HCT116 (cell line): ENCODE measurements around the gene FAM24A. TPM values are rescaled to one million over a fixed set of nuclear protein-coding genes. Genes with fewer than 3 reads are reported as not detected.

ENCODE experiments used
- ATAC-seq: fragments of 200-7000 bp; cut with Tn5 transposase; 2 replicates; pipeline ENCODE4 v1.9.1; 2020; ENCODE audit warnings: mild to moderate bottlenecking, moderate library complexity
- BruUV-seq: library from RNA; stranded (reverse); fragments of 400-500 nt; replicated peaks from 2 replicates; lab custom pipeline; 2021; lab: Mats Ljungman, UMichigan
- CTCF ChIA-PET: fragments of 300-600 bp; sonication (Branson Sonifier 250); formaldehyde crosslinking; loops from one replicate; lab custom pipeline; 2021; ENCODE audit warnings: antibody characterized with exemption; lab: Charles Lee
- POLR2A ChIA-PET: fragments of 300-600, 350-600 bp; sonication (Branson Sonifier 250); formaldehyde crosslinking; loops from one replicate; lab custom pipeline; 2021; ENCODE audit warnings: antibody characterized with exemption; lab: Charles Lee
- RAD21 ChIA-PET, 2 experiments: fragments of 300-600 bp; sonication (Branson Sonifier 250); formaldehyde crosslinking; loops; one replicate each; lab custom pipeline; 2023; ENCODE audit warnings: low total read pairs in 2 of 2; ENCODE audit not compliant: uncharacterized antibody in 2 of 2, unreplicated experiment in 2 of 2, low non-redundant PET in 1 of 2; lab: Charles Lee
- DNase-seq: peaks from one replicate; pipeline ENCODE4 v3.0.0-alpha.2; 2010; ENCODE audit warnings: low read depth, low spot score
- H2AFZ ChIP-seq: fragments of 200-600 bp; shearing (Covaris generic), sonication (generic); 2 replicates; pipeline ENCODE4 v1.6.1; 2017; ENCODE audit warnings: low read depth, mixed run types, mixed read lengths, antibody characterized with exemption, low read length; ENCODE audit not compliant: poor library complexity, severe bottlenecking
- H3K27ac ChIP-seq: 2 replicates; pipeline ENCODE4 v1.5.1; 2012; ENCODE audit warnings: low read depth, low read length
- H3K27me3 ChIP-seq: fragments of 200-600 bp; sonication (generic); 2 replicates; pipeline ENCODE4 v1.6.1; 2016; ENCODE audit warnings: mixed run types, low read length, mixed read lengths; ENCODE audit not compliant: insufficient read depth
- H3K36me3 ChIP-seq, 2 experiments: fragments of 200-500 bp in 1 of 2; fragments of 200-600 bp in 1 of 2; sonication (Bioruptor generic) in 1 of 2; sonication (generic) in 1 of 2; 2 replicates each; pipeline versions ENCODE4 v1.5.1 to v1.6.1; 2014 to 2016; ENCODE audit warnings: low read length in 2 of 2, inconsistent platforms in 1 of 2, mixed read lengths in 1 of 2, mixed run types in 1 of 2; ENCODE audit not compliant: insufficient read depth in 2 of 2, control insufficient read depth in 1 of 2
- H3K4me1 ChIP-seq, 2 experiments: fragments of 200-600 bp in 1 of 2; sonication (generic) in 1 of 2; 2 replicates each; pipeline versions ENCODE4 v1.5.1 to v1.6.1; 2012 to 2017; ENCODE audit warnings: low read length in 2 of 2, inconsistent platforms in 1 of 2, mild to moderate bottlenecking in 1 of 2, mixed read lengths in 1 of 2, mixed run types in 1 of 2, moderate library complexity in 1 of 2; ENCODE audit not compliant: insufficient read depth in 2 of 2, control insufficient read depth in 1 of 2
- H3K4me2 ChIP-seq: fragments of 200-600 bp; sonication (generic); 2 replicates; pipeline ENCODE4 v1.6.1; 2017; ENCODE audit warnings: mixed run types, low read length, mixed read lengths
- H3K4me3 ChIP-seq, 2 experiments: fragments of 200-600 bp in 1 of 2; sonication (generic) in 1 of 2; replicated peaks in 1 of 2; 2 replicates each; pipeline ENCODE4 v1.5.1; 2011 to 2016; ENCODE audit warnings: low read length in 2 of 2, control low read depth in 1 of 2, low read depth in 1 of 2, mild to moderate bottlenecking in 1 of 2, mixed read lengths in 1 of 2, mixed run types in 1 of 2
- H3K79me2 ChIP-seq: fragments of 200-600 bp; sonication (generic); 2 replicates; pipeline ENCODE4 v1.6.1; 2017; ENCODE audit warnings: mild to moderate bottlenecking, mixed run types, low read length, moderate library complexity, mixed read lengths; ENCODE audit not compliant: insufficient read depth
- H3K9ac ChIP-seq: fragments of 200-600 bp; sonication (generic); 2 replicates; pipeline ENCODE4 v1.6.1; 2016; ENCODE audit warnings: low read length, mixed read lengths
- H3K9me2 ChIP-seq: fragments of 200-600 bp; sonication (generic), shearing (Covaris generic); 2 replicates; pipeline ENCODE4 v1.6.1; 2017; ENCODE audit warnings: mixed run types, mild to moderate bottlenecking, moderate library complexity; ENCODE audit not compliant: insufficient read depth
- H3K9me3 ChIP-seq, 2 experiments: fragments of 200-500 bp in 1 of 2; fragments of 200-600 bp in 1 of 2; sonication (Bioruptor generic) in 1 of 2; sonication (generic) in 1 of 2; 2 replicates each; pipeline ENCODE4 v1.6.1; 2014 to 2017; ENCODE audit warnings: low read length in 2 of 2, mixed read lengths in 2 of 2, inconsistent platforms in 1 of 2, low read depth in 1 of 2, mild to moderate bottlenecking in 1 of 2, mixed run types in 1 of 2, moderate library complexity in 1 of 2; ENCODE audit not compliant: control insufficient read depth in 1 of 2, insufficient read depth in 1 of 2
- H4K20me1 ChIP-seq: fragments of 200-600 bp; sonication (generic), shearing (Covaris generic); 2 replicates; pipeline ENCODE4 v1.6.1; 2017; ENCODE audit warnings: mixed run types, mild to moderate bottlenecking, moderate library complexity; ENCODE audit not compliant: insufficient read depth
- CEBPB ChIP-seq: IDR thresholded peaks from 2 replicates; pipeline ENCODE4 v1.6.1; 2012; ENCODE audit warnings: low read depth
- EGR1 ChIP-seq: IDR thresholded peaks from 2 replicates; pipeline ENCODE4 v1.6.1; 2012; ENCODE audit warnings: low read depth
- JUND ChIP-seq: IDR thresholded peaks from 2 replicates; pipeline ENCODE4 v1.6.1; 2012
- POLR2AphosphoS5 ChIP-seq: IDR thresholded peaks from 2 replicates; pipeline ENCODE4 v1.6.1; 2011; ENCODE audit warnings: mild to moderate bottlenecking, low read depth, low read length, moderate library complexity
- RAD21 ChIP-seq: IDR thresholded peaks from 2 replicates; pipeline ENCODE4 v1.6.1; 2012; ENCODE audit warnings: low read depth, mild to moderate bottlenecking
- SP1 ChIP-seq: IDR thresholded peaks from 2 replicates; pipeline ENCODE4 v1.6.1; 2012; ENCODE audit warnings: low read depth
- SRF ChIP-seq: IDR thresholded peaks from 2 replicates; pipeline ENCODE4 v1.6.1; 2012; ENCODE audit warnings: low read depth
- ZFX ChIP-seq: fragments of 450-650 bp; IDR thresholded peaks from 2 replicates; pipeline ENCODE4 v1.6.1; 2017
- intact Hi-C: fragments of 100-400 bp; cut with micrococcal nuclease; formaldehyde crosslinking; loops from 2 replicates; pipeline ENCODE4 v1.10.0; 2022
- total RNA-seq: library from RNA; stranded (reverse); gene quantifications from one replicate; pipeline ENCODE4 v1.2.1, GENCODE V29; 2021; ENCODE audit not compliant: unreplicated experiment
- TF ChIP-seq, protein P1 (sequence below): IDR thresholded peaks from 2 replicates; pipeline ENCODE4 v1.6.1; 2012
- TF ChIP-seq, protein P2 (sequence below): IDR thresholded peaks from 2 replicates; pipeline ENCODE4 v1.6.1; 2011; ENCODE audit warnings: mild to moderate bottlenecking, low read length, moderate library complexity; ENCODE audit not compliant: insufficient replicate concordance; ENCODE audit errors: extremely low read depth

The FAM24A gene
- total RNA-seq, 1 experiment from 2014 or later = not detected

GRCh38 chr10:122882766-122883165 lies 27.6 kb upstream of the FAM24A start:
- intact Hi-C loops = no loop called here
- Histone ChIP-seq H3K4me1 (peaks cover 0 to 6% of the 10 kb centered on the region in 2 experiments; a peak in 1 of 4 replicates), H3K4me3 (no peak overlapping the region), H3K4me2 (no peak overlapping the region), H2AFZ (no peak overlapping the region), H3K27me3 (peaks cover 20% of the 10 kb centered on the region; the same call in 1 of the 2 replicates), H3K79me2 (peaks cover 14% of the 10 kb centered on the region), H3K9me2 (no peaks in the 10 kb centered on the region), H4K20me1 (no peaks in the 10 kb centered on the region), H3K9ac (no peak overlapping the region), H3K36me3 (no peaks in the 10 kb centered on the region), H3K9me3 (no peaks in the 10 kb centered on the region), H3K27ac (no peak overlapping the region)
- TF ChIP-seq SP1 (no peak), EGR1 (no peak), ZFX (no peak), CEBPB (no peak), RAD21 (no peak), SRF (no peak)
- TF ChIP-seq, protein P1, sequence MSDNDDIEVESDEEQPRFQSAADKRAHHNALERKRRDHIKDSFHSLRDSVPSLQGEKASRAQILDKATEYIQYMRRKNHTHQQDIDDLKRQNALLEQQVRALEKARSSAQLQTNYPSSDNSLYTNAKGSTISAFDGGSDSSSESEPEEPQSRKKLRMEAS = no peak
- BruUV-seq = no TSS peak
- CTCF ChIA-PET = no interaction called here
- DNase-seq = no peak
- POLR2A ChIA-PET = no interaction called here
- no peak for ATAC-seq
- RAD21 ChIA-PET = no interaction called here

DNA sequence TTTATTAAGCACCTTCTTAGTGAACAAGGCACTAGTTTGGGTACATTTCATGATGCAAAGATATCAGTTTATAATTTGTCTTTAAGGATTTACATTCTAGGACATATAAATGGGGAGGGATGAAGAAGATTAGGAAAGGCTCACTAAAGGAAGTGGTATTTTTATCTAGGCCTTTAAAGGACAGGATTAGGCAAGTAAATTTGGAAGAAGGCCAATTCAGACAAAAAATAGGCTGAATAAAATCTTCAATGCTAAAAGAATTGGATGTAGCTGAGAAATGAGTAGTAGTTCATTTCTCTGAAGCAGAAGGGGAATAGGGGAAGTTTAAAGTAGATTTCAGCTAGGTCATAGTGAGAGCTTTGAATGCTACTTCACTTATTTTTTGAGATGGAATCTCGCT lies 26.2 kb upstream of the FAM24A start:
- Histone ChIP-seq H3K9ac (no peak overlapping the region), H3K27me3 (peaks cover 24% of the 10 kb centered on the region; the same call in 1 of the 2 replicates), H3K27ac (no peak overlapping the region), H3K4me2 (no peak overlapping the region), H3K79me2 (no peaks in the 10 kb centered on the region; the same call in 1 of the 2 replicates), H3K4me3 (no peak overlapping the region), H2AFZ (no peak overlapping the region), H3K9me2 (no peaks in the 10 kb centered on the region), H4K20me1 (no peaks in the 10 kb centered on the region), H3K4me1 (peaks cover 0 to 6% of the 10 kb centered on the region in 2 experiments; a peak in 1 of 4 replicates), H3K9me3 (no peaks in the 10 kb centered on the region), H3K36me3 (no peaks in the 10 kb centered on the region)
- no peak for DNase-seq
- BruUV-seq = no TSS peak
- intact Hi-C loops = no loop called here
- ChIA-PET RAD21 (no interaction called here), CTCF (no interaction called here), POLR2A (no interaction called here)
- ATAC-seq = no peak
- TF ChIP-seq, protein P2, sequence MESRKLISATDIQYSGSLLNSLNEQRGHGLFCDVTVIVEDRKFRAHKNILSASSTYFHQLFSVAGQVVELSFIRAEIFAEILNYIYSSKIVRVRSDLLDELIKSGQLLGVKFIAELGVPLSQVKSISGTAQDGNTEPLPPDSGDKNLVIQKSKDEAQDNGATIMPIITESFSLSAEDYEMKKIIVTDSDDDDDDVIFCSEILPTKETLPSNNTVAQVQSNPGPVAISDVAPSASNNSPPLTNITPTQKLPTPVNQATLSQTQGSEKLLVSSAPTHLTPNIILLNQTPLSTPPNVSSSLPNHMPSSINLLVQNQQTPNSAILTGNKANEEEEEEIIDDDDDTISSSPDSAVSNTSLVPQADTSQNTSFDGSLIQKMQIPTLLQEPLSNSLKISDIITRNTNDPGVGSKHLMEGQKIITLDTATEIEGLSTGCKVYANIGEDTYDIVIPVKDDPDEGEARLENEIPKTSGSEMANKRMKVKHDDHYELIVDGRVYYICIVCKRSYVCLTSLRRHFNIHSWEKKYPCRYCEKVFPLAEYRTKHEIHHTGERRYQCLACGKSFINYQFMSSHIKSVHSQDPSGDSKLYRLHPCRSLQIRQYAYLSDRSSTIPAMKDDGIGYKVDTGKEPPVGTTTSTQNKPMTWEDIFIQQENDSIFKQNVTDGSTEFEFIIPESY = no peak
- TF ChIP-seq POLR2AphosphoS5 (no peak), JUND (no peak)
